Activated T-cell treated with anti-CD3 and anti-CD28 coated beads, Interleukin-2, amount 50 U/mL, for 1 hour (primary cell): ENCODE measurements around the gene ZNF699.
"Not testable (repeated sequence)": the region's sequence is repeated elsewhere in the genome, so short reads cannot be mapped to it uniquely, and the experiment has no call there.

Experiments
- DNase-seq: peaks from one replicate; pipeline ENCODE4 v3.0.0-alpha.2; 2020

ZNF699 gene

DNA sequence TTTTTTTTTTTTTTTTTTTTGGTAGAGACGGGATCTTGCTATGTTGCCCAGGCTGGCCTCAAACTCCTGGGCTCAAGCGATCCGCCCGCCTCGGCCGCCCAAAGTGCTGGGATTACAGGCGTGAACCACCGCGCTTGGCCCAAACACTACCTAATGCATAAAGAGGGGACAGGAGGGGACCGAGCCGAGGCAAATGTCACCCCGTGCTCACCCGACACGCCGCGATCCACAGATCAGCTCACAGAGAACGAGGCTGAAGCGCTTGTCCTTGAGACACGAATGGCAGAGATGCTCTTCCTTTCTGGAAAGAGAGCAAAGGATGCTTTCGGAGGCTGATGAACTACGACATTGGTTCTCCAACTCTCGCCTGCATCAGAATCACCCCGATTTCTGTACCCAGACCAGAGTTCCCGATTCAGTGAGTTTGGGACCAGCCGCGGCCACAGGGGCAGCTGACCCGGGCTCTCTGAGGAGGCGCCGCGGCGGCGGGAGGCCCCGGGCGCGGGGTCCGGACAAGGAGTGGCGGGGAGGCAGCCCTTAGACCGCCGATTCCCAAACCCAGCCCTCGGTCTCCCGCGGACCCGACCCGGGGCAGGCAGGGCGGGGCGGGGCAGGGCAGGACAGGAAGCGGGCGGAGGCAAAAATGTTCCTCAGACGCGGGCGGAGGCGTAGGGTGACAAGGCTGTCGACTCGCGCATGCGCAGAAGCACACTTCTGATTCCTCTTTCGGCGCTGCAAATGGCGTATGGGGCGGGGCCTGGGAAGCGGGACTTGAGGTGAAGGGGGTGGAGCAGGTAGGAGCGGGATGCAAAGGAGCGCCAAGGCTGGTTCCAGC is at the start of gene ZNF699:
Gene ZNF699, minus strand, starts transcription at position 700 of the 835 bp plus-strand sequence. CDS start 4,719 bp downstream, outside the sequence.
- DNase-seq, result peak; percentile 97

DNA sequence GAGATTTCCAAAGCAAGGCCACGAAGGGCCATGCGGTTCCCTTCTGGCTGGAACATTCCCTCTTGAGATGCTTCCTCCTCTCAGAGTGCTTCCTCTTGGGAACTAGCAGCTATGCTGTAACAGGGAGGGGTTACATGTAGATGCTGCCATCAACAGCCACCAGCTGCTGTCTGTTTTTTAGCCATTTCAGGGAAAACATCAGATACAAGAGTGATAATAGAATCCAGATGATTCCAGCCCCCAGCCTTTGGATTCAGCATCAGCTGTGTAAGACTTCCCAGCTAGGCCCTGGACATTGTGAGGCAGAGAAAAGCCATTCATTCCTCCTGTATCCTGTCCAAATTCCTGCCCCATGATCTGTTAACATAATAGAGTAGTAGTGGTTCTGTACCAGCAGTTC is 45.0 kb upstream of the ZNF699 start:
- no peak for DNase-seq

DNA sequence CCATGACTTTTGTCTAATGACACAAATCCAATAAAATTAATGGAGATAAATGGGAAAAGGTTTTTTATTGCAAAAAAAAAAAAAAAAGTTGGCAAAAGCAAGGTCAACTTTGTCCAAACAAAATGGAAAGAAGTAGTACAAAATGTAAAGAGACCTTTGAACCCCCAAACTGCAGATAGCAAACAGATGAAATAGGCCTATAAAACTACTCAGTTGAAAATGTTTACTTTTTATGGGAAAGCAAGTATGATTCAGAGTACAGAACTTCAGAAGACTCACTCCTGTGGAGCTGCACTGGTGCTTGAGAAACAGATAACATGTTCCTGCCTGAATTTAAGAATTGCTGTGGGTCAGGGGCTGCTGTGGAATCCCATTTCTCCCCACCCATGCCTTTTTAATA is 43.4 kb upstream of the ZNF699 start:
- no peak for DNase-seq

DNA sequence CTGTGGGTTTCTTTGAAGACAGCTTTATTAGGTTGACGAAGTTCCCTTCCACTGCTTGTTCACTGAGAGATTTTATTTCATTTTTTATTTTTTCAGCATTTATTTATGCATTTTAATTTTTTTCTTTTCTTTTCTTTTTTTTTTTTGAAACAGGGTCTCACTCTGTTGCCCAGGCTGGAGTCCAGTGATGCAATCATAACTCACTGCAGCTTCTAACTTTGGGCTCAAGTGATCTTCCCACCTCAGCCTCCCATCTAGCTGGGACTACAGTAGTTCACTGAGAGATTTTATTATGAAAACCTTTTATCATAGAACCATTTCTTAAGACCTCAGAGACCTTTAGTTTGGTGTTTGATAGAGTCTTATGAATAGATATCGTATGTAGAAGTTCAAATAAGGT is 42.9 kb upstream of the ZNF699 start:
- no peak for DNase-seq

DNA sequence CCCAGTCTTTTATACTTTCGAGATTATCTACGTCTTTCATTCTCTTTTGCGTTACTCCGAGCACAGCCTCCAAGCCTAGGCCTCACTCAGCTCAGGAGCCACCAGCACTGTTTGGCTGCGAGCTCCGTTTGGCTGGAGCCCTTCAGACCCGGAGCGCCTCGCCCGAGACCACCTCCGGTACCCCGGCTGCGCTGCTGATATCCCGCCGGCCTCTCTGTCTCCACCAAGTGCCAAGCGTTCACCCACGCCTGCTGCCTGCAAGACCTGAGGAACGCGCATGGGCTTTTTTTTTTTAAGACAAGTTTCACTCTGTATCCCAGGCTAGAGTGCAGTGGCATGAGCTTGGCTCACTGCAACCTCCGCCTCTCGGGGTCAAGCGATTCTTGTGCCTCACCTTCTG is 39.0 kb upstream of the ZNF699 start:
- DNase-seq, result no peak

DNA sequence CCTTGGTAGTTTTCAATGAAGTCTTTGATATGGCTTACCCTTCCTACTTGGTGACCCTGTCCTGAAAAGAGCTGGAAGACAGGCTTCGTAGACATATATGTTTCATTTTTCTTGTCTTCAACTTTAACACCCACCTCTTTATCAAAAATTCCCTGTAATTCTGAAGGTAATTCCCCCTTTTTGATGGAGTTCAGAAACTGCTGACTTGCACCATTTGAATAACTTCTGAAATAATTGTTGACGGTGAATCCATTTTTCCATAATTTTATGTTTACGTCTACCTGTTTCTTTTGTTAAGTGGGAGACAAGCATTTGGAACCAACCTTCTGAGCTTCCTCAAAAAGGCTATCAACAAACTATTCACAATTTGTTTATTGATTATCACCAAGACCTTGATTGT is 38.6 kb upstream of the ZNF699 start:
- DNase-seq, result no peak

DNA sequence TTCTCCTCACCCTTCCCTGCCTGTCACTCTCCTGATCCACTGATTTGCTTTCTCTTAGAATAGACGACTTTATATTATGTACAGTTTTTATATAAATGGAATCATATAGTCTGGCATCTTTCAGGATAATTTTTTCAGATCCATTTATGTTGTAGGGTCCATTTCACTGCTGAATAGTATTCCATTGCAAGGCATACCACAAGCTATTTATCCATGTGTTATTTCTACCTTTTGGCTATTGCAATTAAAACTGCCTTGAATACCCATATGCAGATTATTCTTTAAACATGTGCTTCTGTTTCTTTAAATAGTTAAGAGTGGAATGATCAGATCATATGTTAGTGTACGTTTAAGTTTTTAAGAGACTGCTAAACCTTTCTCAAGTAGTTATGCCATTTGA is 35.4 kb upstream of the ZNF699 start:
- DNase-seq, result no peak

DNA sequence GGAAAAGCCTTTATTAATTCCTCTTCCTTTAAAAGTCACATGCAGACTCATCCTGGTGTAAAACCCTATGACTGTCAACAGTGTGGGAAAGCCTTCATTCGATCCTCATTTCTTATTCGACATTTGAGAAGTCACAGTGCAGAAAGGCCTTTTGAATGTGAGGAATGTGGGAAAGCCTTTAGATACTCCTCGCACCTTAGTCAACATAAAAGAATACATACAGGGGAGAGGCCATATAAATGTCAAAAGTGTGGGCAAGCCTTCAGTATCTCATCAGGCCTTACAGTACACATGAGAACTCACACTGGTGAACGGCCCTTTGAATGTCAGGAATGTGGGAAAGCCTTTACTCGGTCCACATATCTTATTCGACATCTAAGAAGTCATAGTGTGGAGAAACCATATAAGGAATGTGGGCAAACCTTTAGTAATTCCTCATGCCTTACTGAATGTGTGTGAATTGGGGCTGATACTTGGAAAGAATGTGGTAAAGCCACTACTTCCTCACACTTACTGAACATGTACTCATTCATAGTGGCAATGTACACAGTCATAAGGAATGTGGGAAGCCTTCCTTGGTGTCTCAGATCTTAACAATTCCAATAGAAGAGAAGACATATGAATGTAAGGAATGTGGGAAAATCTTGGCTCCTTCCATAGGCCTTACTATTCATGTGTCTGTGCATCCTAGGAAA is 33.1 kb upstream of the ZNF699 start:
- DNase-seq, result no peak

DNA sequence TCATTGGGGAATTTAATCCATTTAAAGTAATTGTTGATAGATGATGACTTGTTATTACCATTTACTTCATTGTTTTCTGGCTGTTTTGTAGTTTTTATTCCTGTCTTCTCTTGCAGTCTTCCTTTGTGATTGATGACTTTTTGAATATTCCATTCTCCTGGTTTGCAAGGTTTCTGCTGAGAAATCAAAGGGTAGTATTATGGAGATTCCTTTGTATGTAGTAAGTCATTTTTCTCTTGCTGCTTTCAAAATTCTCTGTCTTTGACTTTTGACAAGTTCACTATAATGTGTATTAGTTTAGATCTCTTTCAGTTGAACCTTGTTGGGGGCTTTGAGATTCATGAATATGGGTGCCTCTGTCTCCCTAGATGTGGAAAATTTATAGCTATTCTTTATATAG is 20.4 kb upstream of the ZNF699 start:
- DNase-seq, result no peak

DNA sequence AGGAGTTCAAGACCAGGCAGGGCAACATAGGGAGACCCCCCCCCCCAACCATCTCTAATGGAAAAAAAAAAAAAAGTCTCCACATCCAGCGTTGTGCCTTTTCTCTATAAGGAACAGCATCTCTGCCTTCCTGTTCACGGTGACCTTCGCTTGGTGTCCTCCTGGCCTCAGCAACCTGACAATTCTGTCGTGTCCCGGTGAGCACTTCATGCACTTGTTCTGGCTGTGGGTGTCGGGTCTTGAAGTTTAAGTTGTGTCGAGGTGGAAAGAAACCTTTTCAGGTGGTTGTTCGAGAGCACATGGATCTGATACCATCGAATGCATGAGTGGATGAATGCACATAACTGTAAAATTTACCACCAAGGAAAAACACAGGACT is 14.9 kb upstream of the ZNF699 start:
- DNase-seq, result no peak

DNA sequence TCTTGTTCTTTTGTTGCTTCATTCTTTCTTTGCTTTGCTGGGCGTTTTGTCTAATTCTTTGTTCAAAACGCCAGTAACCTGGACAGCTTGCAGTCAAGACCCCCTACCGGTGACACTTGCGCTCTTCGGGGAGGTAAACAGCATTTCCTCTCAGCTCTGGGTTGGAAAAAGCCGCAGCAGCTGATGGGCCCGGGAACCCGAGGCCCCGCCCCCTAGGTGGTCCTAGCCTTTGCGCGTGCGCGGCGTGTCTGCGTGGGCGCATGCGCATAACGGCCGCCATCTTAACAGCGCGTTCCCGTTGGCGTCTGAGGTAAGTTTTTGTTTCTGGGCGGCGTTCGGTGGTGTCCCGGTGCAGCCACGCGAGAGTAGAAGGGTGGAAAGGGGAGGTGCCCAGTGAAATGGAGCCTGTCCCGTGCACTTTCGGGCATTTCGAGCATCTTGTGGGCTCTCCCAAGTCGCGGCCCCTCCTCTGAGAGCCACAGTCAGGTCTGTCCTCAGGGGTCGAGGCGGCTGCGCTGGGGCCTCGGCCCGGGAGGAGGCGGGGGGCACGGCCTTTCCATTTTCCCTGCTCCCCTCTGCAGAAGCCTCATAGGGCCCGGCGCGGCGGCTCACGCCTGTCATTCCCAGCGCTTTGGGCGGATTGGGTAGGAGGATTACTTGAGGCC is 14.4 kb upstream of the ZNF699 start, which contains the start of gene ZNF559:
Gene ZNF559, plus strand, starts transcription at position 261 of the 665 bp plus-strand sequence. CDS start 14,371 bp downstream, outside the sequence.
- DNase-seq, result peak; percentile 99

DNA sequence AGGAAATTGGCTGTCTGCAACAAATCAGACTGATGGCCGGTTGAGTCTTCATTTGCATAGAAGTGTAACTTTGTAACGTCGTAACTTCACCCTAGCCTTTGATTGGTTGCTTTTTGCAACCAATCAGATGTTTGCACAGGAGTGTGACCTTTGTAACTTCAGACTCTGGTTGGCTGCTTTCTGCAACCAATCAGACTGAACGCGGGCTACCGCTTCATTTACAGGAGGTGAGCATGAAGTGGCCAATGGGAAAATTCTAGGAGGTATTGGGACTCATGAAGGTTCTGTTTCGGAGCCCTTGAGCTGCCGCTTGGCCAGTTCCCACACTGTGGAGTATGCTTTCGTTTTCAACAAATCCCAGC is 13.9 kb upstream of the ZNF699 start:
- DNase-seq, result no peak

DNA sequence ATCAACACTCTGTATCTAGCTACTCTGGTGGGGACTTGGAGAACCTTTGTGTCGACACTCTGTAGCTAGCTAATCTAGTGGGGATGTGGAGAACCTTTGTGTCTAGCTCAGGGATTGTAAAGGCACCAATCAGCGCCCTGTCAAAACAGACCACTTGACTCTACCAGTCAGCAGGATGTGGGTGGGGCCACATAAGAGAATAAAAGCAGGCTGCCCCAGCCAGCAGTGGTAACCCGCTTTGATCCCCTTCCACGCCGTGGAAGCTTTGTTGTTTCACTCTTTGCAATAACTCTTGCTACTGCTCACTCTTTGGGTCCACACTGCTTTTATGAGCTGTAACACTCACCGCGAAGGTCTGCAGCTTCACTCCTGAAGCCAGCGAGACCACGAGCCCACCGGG is 12.6 kb upstream of the ZNF699 start:
- not testable (repeated sequence) for DNase-seq

DNA sequence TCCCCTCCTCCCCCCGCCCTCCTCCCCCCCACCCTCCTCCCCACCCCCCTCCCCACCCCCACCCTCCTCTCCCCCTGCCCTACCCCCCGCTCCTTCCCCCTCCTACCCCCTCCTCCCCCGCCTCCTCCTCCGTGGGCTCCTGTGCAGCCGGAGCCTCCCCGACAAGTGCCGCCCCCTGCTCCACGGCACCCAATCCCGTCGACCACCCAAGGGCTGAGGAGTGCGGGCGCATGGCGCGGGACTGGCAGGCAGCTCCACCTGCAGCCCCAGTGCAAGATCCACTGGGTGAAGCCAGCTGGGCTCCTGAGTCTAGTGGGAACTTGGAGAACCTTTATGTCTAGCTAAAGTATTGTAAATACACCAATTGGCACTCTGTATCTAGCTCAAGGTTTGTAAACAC is 12.1 kb upstream of the ZNF699 start:
- DNase-seq, result not testable (repeated sequence)

DNA sequence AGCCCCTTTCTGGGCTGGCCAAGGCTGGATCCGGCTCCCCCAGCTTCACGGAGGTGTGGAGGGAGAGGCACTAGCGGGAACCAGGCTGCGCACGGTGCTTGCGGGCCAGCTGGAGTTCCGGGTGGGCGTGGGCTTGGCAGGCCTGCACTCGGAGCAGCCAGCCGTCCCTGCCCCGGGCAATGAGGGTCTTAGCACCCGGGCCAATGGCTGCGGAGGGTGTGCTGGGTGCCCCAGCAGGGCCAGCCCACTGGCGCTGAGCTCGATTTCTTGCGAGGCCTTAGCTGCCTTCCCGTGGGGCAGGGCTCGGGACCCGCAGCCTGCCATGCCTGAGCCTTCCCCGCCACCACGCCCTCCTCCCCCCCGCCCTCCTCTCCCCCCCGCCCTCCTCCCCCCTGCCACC is 11.7 kb upstream of the ZNF699 start:
- DNase-seq, result no peak

DNA sequence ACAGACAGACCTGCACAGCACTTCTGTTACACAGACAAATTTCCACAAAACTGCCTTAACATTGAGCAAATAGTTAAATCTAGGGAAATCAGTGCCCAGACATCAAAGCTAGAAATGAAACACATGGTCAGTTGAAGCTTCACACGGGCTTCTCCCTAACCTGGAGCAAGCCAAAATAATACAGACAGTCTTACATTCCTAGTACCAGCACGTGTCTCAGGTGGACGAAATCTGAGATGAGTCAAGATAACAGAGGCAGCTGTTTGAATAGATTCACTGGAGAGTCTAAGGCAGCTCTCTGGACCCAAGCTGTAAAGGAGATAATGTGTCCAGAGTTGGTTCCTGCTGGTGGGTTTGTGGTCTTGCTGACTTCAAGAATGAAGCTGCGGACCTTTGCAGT is 4.1 kb upstream of the ZNF699 start:
- DNase-seq, result no peak

DNA sequence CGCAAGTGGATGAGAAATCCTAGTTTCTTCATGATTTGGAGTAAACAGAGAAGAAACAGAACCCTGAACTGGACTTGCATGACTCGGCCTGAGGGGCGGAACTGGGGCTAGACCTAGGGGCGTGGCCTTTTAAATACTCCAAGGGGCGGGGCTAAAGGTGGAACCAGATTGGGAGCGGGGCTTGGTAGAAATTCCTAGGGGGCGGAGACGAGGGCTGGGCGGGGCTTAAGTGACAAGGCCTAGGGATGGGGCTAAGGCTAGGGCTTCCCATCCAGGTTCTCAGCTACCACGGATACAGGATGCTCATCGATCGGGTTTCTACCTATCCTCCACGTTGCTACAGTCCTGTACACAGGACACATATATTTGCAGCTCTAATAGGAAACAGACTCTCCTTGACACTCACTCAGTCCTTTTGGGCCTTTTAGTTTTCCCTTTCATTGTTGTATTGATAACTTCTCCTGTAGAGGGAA is 372 bp upstream of the ZNF699 start:
- no peak for DNase-seq

DNA sequence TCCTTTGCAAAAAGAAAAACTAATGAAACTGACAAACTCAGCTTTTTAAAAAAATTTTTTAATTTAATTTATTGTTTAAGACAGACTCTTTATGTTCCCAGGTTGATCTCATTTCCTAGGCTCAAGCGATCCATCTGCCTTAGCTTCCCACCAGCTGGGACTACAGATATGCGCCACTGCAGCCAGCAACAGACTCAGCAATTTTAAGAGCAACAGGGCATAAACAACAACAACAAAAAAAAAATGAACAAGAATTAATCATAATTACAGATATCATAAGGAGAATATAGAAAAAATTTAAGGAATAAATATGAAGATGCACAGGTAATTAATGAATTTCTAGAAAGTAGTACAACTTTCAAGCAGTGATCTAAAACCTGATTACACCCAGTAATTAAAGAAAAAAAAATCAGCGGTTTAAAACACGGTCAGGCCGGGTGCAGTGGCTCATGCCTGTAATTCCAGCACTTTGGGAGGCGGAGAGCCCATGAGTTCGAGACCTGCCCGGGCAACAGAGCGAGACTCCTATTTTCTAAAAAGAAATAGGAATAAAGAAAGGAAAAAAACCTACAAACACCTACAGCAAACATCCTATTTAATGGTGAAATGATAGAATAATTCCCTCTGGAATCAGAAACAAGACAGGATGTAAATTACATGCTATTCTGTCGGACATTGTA is 1.4 kb downstream of the ZNF699 start:
- no peak for DNase-seq

DNA sequence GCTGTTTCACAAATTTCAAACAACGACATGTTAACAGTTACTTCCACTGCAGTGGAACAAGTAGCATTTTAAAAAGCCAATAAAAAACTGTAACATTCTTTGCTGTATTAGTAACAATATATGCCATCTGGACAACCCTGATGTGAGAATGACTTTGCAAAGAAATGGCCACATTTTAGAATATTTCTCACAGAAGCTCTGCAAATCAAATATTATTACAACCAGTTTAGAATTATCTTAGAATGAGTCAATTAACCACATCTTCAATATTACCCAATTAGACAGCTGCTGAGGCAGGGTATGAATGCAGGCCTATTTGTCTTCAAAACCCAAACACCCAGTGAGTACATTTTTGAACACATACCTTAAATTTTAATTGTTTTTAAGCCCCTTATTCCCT is 3.2 kb downstream of the ZNF699 start:
- DNase-seq, result no peak

DNA sequence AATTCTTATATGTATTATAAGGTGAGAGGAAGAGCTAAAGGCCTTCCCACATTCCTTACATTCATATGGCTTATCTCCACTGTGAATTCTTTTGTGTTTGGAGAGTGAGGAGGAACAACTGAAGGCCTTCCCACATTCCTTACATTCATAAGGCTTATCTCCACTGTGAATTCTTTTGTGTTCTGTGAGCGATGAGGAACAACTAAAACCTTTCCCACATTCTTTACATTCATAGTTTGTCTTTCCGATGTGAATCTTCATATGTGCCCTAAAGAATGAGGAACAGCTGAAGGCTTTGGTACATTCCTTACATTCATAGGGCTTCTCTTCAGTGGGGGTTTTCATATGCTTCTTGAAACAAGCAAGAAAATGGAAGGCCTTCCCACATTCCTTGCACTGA is 13.3 kb downstream of the ZNF699 start:
- no peak for DNase-seq

DNA sequence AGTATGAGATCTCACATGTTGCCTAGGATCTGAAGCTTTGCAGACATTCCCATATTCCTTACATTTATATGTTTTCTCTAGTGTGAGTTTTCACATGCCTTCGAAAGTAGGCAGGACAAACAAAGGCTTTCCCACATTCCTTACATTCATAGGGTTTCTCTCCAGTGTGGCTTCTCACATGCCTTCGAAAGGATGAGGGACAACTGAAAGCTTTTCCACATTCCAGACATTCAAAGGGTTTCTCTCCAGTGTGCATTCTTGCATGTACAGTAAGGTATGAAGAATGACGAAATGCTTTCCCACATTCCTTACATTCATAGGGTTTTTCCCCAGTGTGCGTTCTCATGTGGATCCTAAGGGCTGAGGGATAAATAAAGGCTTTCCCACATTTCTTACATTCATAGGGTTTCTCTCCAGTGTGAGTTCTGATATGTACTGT is 14.2 kb downstream of the ZNF699 start:
- DNase-seq, result no peak

DNA sequence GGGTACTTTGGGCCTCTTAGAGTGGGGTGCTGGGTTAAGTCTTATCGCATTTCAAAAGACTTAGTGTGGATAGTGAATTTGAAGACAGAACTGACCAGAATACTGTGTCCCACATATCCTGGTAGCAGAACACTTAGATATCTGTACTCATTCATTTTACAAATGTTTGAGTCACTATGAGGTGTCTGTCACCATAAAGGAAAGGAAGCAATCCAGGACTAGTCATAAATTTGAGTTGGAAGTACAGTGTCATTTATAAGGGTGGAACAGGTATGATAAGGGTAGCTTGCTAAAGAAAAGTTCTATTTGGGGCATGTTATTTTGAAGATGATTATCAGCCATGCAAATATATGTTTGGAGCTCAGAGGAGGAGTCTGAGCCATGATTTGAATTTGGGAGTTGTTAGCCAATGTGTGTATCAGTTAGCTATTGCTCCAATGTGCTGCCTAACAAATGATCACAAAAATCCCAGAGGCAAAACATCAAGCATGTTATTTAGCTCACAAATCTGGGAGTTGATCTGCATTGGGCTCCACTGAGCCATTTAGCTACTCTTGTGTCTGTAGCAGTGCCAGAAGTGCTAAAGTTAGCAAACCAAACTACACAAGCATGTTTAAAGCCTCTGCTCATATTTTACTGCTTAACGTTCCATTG is 20.3 kb downstream of the ZNF699 start:
- no peak for DNase-seq

DNA sequence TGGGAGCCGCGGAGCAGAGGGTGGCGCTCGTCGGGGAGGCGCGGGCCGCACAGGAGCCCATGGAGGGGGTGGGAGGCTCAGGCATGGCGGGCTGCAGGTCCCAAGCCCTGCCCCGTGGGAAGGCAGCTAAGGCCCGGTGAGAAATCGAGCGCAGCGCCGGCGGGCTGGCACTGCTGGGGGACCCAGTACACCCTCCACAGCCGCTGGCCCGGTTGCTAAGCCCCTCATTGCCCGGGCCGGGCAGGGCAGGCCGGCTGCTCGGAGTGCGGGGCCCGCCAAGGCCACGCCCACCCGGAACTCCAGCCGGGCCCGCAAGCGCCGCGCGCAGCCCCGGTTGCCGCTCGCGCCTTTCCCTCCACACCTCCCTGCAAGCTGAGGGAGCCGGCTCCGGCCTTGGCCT is 26.2 kb downstream of the ZNF699 start:
- peak; percentile 55 for DNase-seq
